HepG2 (cell line): Measurements from ENCODE around the gene EMILIN3. TPM values are rescaled to one million over a fixed set of nuclear protein-coding genes. Genes with fewer than 3 reads are reported as not detected.
A peak's percentile ranks its signal among the peaks of the same experiment; 100 is the strongest.

Source experiments
- ATAC-seq: fragments of 200-7000 bp; cut with Tn5 transposase; 3 replicates; pipeline ENCODE4 v1.9.1; 2020; ENCODE audit warnings: mild to moderate bottlenecking, moderate library complexity
- BruUV-seq: library from RNA; stranded (reverse); fragments of 400-500 nt; replicated peaks from 2 replicates; lab custom pipeline; 2021; lab: Mats Ljungman, UMichigan
- CTCF ChIA-PET: fragments of 300-600 bp; formaldehyde crosslinking; extraction: SDS; loops from one replicate; lab custom pipeline; 2021; ENCODE audit warnings: low total read pairs, inconsistent platforms, low intra/inter-chr PET ratio; lab: Yijun Ruan, JAX
- POLR2A ChIA-PET: fragments of 350-600 bp; sonication (Branson Sonifier 250); formaldehyde crosslinking; loops from one replicate; lab custom pipeline; 2020; ENCODE audit warnings: antibody characterized with exemption, inconsistent platforms; lab: Yijun Ruan, JAX
- DNase-seq: peaks from one replicate; pipeline ENCODE4 v3.0.0-alpha.2; 2015; ENCODE audit warnings: low spot score
- FAIRE-seq: peaks from 3 replicates; lab custom pipeline; 2011; peaks lifted over from hg19 to GRCh38; lab: Jason Lieb, UNC
- H2AFZ ChIP-seq: one replicate; pipeline ENCODE4 v1.6.1; 2011; ENCODE audit warnings: low read length, inconsistent platforms
- H3K27ac ChIP-seq: fragments of 300-600 bp; 3 replicates; pipeline ENCODE4 v1.8.0; 2011; ENCODE audit warnings: mixed run types, mild to moderate bottlenecking, mixed read lengths, low read length, inconsistent platforms; ENCODE audit not compliant: insufficient read depth; ENCODE audit errors: extremely low read length
- H3K27me3 ChIP-seq, 2 experiments: fragments of 200-600 bp in 1 of 2; 2 replicates in 1 of 2; 3 replicates in 1 of 2; pipeline versions ENCODE4 v1.6.0 to v1.8.0; 2011; ENCODE audit warnings: low read length in 2 of 2, mild to moderate bottlenecking in 2 of 2, moderate library complexity in 2 of 2, inconsistent platforms in 1 of 2; ENCODE audit not compliant: insufficient read depth in 2 of 2, control insufficient read depth in 1 of 2
- H3K36me3 ChIP-seq, 2 experiments: fragments of 200-600 bp in 1 of 2; replicated peaks in 1 of 2; 2 replicates in 1 of 2; 3 replicates in 1 of 2; pipeline versions ENCODE4 v1.5.1 to v1.8.0; 2011; ENCODE audit warnings: low read length in 2 of 2, inconsistent platforms in 1 of 2; ENCODE audit not compliant: insufficient read depth in 2 of 2, control insufficient read depth in 1 of 2
- H3K4me1 ChIP-seq: 2 replicates; pipeline ENCODE4 v1.5.1; 2012; ENCODE audit warnings: low read length, inconsistent platforms; ENCODE audit not compliant: insufficient read depth
- H3K4me2 ChIP-seq: 2 replicates; pipeline ENCODE4 v1.6.0; 2011; ENCODE audit warnings: low read depth, low read length, inconsistent platforms
- H3K4me3 ChIP-seq, 3 experiments: fragments of 200-600 bp in 1 of 3; sonication (generic), shearing (Covaris generic) in 1 of 3; replicated peaks in 1 of 3; 2 replicates each; pipeline ENCODE4 v1.5.1; 2011 to 2016; ENCODE audit warnings: low read length in 3 of 3, inconsistent platforms in 2 of 3, low read depth in 2 of 3, mild to moderate bottlenecking in 2 of 3, control low read depth in 1 of 3, mixed read lengths in 1 of 3; ENCODE audit not compliant: insufficient read depth in 1 of 3
- H3K79me2 ChIP-seq: one replicate; pipeline ENCODE4 v1.6.1; 2011; ENCODE audit warnings: low read length, inconsistent platforms; ENCODE audit not compliant: insufficient read depth
- H3K9ac ChIP-seq: 2 replicates; pipeline ENCODE4 v1.6.0; 2011; ENCODE audit warnings: mild to moderate bottlenecking, low read depth, low read length, inconsistent platforms; ENCODE audit not compliant: insufficient read depth
- H3K9me3 ChIP-seq: 2 replicates; pipeline ENCODE4 v1.5.1; 2012; ENCODE audit warnings: mild to moderate bottlenecking, low read length
- H4K20me1 ChIP-seq: 2 replicates; pipeline ENCODE4 v1.6.0; 2011; ENCODE audit warnings: inconsistent platforms, mild to moderate bottlenecking, low read length, moderate library complexity; ENCODE audit not compliant: insufficient read depth
- ATM ChIP-seq: fragments of 450-650 bp; IDR thresholded peaks from 2 replicates; pipeline ENCODE4 v1.7.1; 2017; ENCODE audit warnings: mild to moderate bottlenecking, borderline replicate concordance
- BHLHE40 ChIP-seq: IDR thresholded peaks from 2 replicates; pipeline ENCODE4 v1.6.1; 2011; ENCODE audit warnings: low read length, improper control_type of control experiment
- CENPX ChIP-seq: sonication (generic); formaldehyde crosslinking; IDR thresholded peaks from 2 replicates; pipeline ENCODE4 v1.9.0; 2021; ENCODE audit warnings: mild to moderate bottlenecking, missing genetic modification reagents, moderate library complexity
- MBNL3 ChIP-seq: fragments of 250-450 bp; sonication (Bioruptor Pico); conservative IDR thresholded peaks from 2 replicates; pipeline ENCODE4 v1.8.0; 2022; ENCODE audit warnings: mild to moderate bottlenecking, inconsistent platforms
- PHF5A ChIP-seq: IDR thresholded peaks from one replicate; pipeline ENCODE4 v1.6.1; 2018; ENCODE audit warnings: low read depth, missing genetic modification reagents; ENCODE audit not compliant: unreplicated experiment
- RARA ChIP-seq: IDR thresholded peaks from 2 replicates; pipeline ENCODE4 v1.6.1; 2016; ENCODE audit warnings: missing genetic modification reagents, missing compliant biosample characterization
- SKI ChIP-seq: fragments of 450-650 bp; IDR thresholded peaks from one replicate; pipeline ENCODE4 v1.6.1; 2018; ENCODE audit warnings: mild to moderate bottlenecking; ENCODE audit not compliant: partially characterized antibody
- ZIK1 ChIP-seq: sonication (generic); formaldehyde crosslinking; IDR thresholded peaks from 2 replicates; pipeline ENCODE4 v1.5.0; 2020; ENCODE audit warnings: mild to moderate bottlenecking, low read depth, missing genetic modification reagents, borderline replicate concordance
- ZNF207 ChIP-seq: fragments of 450-650 bp; IDR thresholded peaks from 2 replicates; pipeline ENCODE4 v1.6.1; 2016; ENCODE audit warnings: antibody characterized with exemption, borderline replicate concordance
- ZNF335 ChIP-seq: sonication (generic); formaldehyde crosslinking; IDR thresholded peaks from 2 replicates; pipeline ENCODE4 v1.4.0; 2020; ENCODE audit warnings: missing genetic modification reagents
- ZNF552 ChIP-seq: sonication (generic); formaldehyde crosslinking; IDR thresholded peaks from 2 replicates; pipeline ENCODE4 v1.9.0; 2022; ENCODE audit warnings: missing genetic modification reagents, mild to moderate bottlenecking, borderline replicate concordance
- WGBS: methylation state at CpG from one replicate; pipeline ENCODE4 v1.1.6; 2017; ENCODE audit warnings: low lambda C conversion rate; 5-methylcytosine and 5-hydroxymethylcytosine counted together
- in situ Hi-C: cut with HindIII; loops from 2 replicates; pipeline ENCODE4 v1.10.0; 2017; ENCODE audit warnings: low pct_unique_long_range_greater_than_20kb; ENCODE audit not compliant: extremely low pct_ligation_motif_present
- intact Hi-C: fragments of 100-400 bp; cut with micrococcal nuclease; formaldehyde crosslinking; loops from one replicate; pipeline ENCODE4 v1.10.0; 2022; ENCODE audit not compliant: unreplicated experiment
- polyA plus RNA-seq, 8 experiments: library from polyadenylated mRNA; depleted of rRNA in 3 of 8; stranded (reverse) in 7 of 8; unstranded in 1 of 8; fragments of >200 nt; fragmentation: Illumina TruSeq in 4 of 8; extraction: Trizol in 4 of 8; gene quantifications; 2 replicates each; pipeline versions ENCODE4 v1.2.1 to v1.2.3, GENCODE V29; 2011 to 2016; ENCODE audit warnings: low read depth in 4 of 8, missing spikeins in 1 of 8, mixed read lengths in 1 of 8; ENCODE audit not compliant: insufficient read depth in 1 of 8
- total RNA-seq, 5 experiments: library from RNA; depleted of rRNA; stranded (reverse); fragments of >200 nt; fragmentation: Illumina TruSeq; extraction: Trizol; gene quantifications; 2 replicates each; pipeline ENCODE4 v1.2.3, GENCODE V29; 2016; ENCODE audit warnings: low read depth in 1 of 5
- TF ChIP-seq, protein P1 (sequence below): sonication (generic); formaldehyde crosslinking; IDR thresholded peaks from 2 replicates; pipeline ENCODE4 v1.8.0; 2022; ENCODE audit warnings: mild to moderate bottlenecking, missing genetic modification reagents, borderline replicate concordance
- TF ChIP-seq, protein P2 (sequence below): IDR thresholded peaks from 2 replicates; pipeline ENCODE4 v1.6.1; 2018; ENCODE audit warnings: missing genetic modification reagents, mild to moderate bottlenecking, missing compliant biosample characterization
- TF ChIP-seq, protein P3 (sequence below): sonication (generic); formaldehyde crosslinking; IDR thresholded peaks from 2 replicates; pipeline ENCODE4 v1.4.0; 2020; ENCODE audit warnings: mild to moderate bottlenecking, missing genetic modification reagents, borderline replicate concordance
- TF ChIP-seq, protein P4 (sequence below), 2 experiments: sonication (generic) in 1 of 2; formaldehyde crosslinking in 1 of 2; IDR thresholded peaks; 2 replicates each; pipeline versions ENCODE4 v1.5.1 to v1.6.1; 2011 to 2020; ENCODE audit warnings: borderline replicate concordance in 1 of 2, low read depth in 1 of 2, low read length in 1 of 2, mild to moderate bottlenecking in 1 of 2, missing genetic modification reagents in 1 of 2, moderate library complexity in 1 of 2

EMILIN3 gene
- total and polyA plus RNA-seq, 2 of the 13 experiments (the other 11 are each of a cell fraction or from before 2014, with no cell fraction given), result 0.25 to 0.29 TPM

DNA sequence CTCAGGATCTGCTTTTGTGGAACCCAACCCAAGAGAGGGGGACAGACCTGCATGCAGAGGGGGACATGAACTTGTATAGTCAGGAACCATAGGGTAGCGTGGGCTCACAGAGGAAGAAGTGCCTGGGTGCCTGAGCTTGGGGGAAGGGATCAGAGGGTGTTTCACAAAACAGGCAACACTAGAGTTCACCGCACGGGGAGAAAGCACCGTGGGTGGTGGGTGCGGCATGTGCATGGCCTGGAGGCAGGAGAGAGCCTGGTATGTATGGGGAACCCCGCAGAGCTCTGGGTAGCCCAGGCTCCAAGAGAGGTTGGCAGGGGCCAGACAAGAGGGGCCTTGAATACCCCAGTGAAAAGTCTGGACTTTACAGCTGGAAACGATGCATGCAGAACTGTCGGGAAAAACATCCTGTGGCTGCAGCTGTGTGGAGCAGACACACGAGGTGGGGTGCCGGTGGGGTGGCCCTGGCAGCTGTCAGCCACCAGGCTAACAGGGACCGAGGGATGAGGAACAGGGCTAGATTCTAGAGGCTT lies 6.7 kb upstream of the EMILIN3 start:
- Histone ChIP-seq H3K4me1 (peaks cover 18% of the 10 kb centered on the region), H3K27ac (no peak overlapping the region), H3K4me3 (no peak overlapping the region), H4K20me1 (no peaks in the 10 kb centered on the region), H3K79me2 (no peaks in the 10 kb centered on the region), H3K9me3 (no peaks in the 10 kb centered on the region), H3K9ac (no peak overlapping the region), H2AFZ (no peak overlapping the region), H3K27me3 (peaks cover 8 to 51% of the 10 kb centered on the region in 2 experiments; a peak in 4 of 5 replicates), H3K4me2 (no peak overlapping the region), H3K36me3 (no peaks in the 10 kb centered on the region)
- BruUV-seq, result no TSS peak
- DNase-seq (no peak), ATAC-seq (peak; percentile 4; the same call in 1 of the 3 replicates), FAIRE-seq (no peak)
- 49% methylated on average over 11 of the region's 11 CpGs for WGBS
- POLR2A ChIA-PET, result no interaction called here
- intact Hi-C loops (no loop called here), in situ Hi-C loops (no loop called here)
- CTCF ChIA-PET, result no interaction called here
- TF ChIP-seq, protein P1, sequence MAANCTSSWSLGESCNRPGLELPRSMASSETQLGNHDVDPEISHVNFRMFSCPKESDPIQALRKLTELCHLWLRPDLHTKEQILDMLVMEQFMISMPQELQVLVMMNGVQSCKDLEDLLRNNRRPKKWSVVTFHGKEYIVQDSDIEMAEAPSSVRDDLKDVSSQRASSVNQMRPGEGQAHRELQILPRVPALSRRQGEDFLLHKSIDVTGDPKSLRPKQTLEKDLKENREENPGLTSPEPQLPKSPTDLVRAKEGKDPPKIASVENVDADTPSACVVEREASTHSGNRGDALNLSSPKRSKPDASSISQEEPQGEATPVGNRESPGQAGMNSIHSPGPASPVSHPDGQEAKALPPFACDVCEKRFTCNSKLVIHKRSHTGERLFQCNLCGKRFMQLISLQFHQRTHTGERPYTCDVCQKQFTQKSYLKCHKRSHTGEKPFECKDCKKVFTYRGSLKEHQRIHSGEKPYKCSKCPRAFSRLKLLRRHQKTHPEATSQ (CRISPR knock-in tag), result no peak
- TF ChIP-seq ZNF335 (no peak), CENPX (CRISPR knock-in tag) (no peak), ZNF207 (no peak), PHF5A (CRISPR knock-in tag) (no peak), MBNL3 (CRISPR knock-in tag) (no peak), RARA (no peak), ZNF552 (CRISPR knock-in tag) (no peak), SKI (no peak), ZIK1 (CRISPR knock-in tag) (no peak), ATM (no peak), BHLHE40 (no peak)
- TF ChIP-seq, protein P2, sequence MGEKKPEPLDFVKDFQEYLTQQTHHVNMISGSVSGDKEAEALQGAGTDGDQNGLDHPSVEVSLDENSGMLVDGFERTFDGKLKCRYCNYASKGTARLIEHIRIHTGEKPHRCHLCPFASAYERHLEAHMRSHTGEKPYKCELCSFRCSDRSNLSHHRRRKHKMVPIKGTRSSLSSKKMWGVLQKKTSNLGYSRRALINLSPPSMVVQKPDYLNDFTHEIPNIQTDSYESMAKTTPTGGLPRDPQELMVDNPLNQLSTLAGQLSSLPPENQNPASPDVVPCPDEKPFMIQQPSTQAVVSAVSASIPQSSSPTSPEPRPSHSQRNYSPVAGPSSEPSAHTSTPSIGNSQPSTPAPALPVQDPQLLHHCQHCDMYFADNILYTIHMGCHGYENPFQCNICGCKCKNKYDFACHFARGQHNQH (CRISPR knock-in tag), result no peak
- TF ChIP-seq, protein P3, sequence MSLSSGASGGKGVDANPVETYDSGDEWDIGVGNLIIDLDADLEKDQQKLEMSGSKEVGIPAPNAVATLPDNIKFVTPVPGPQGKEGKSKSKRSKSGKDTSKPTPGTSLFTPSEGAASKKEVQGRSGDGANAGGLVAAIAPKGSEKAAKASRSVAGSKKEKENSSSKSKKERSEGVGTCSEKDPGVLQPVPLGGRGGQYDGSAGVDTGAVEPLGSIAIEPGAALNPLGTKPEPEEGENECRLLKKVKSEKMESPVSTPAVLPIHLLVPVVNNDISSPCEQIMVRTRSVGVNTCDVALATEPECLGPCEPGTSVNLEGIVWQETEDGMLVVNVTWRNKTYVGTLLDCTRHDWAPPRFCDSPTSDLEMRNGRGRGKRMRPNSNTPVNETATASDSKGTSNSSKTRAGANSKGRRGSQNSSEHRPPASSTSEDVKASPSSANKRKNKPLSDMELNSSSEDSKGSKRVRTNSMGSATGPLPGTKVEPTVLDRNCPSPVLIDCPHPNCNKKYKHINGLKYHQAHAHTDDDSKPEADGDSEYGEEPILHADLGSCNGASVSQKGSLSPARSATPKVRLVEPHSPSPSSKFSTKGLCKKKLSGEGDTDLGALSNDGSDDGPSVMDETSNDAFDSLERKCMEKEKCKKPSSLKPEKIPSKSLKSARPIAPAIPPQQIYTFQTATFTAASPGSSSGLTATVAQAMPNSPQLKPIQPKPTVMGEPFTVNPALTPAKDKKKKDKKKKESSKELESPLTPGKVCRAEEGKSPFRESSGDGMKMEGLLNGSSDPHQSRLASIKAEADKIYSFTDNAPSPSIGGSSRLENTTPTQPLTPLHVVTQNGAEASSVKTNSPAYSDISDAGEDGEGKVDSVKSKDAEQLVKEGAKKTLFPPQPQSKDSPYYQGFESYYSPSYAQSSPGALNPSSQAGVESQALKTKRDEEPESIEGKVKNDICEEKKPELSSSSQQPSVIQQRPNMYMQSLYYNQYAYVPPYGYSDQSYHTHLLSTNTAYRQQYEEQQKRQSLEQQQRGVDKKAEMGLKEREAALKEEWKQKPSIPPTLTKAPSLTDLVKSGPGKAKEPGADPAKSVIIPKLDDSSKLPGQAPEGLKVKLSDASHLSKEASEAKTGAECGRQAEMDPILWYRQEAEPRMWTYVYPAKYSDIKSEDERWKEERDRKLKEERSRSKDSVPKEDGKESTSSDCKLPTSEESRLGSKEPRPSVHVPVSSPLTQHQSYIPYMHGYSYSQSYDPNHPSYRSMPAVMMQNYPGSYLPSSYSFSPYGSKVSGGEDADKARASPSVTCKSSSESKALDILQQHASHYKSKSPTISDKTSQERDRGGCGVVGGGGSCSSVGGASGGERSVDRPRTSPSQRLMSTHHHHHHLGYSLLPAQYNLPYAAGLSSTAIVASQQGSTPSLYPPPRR, result no peak
- TF ChIP-seq, protein P4, sequence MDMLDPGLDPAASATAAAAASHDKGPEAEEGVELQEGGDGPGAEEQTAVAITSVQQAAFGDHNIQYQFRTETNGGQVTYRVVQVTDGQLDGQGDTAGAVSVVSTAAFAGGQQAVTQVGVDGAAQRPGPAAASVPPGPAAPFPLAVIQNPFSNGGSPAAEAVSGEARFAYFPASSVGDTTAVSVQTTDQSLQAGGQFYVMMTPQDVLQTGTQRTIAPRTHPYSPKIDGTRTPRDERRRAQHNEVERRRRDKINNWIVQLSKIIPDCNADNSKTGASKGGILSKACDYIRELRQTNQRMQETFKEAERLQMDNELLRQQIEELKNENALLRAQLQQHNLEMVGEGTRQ (IDR thresholded peaks at IDR 0.05; ENCODE audit: low read depth, low read length), result no peak
- TF ChIP-seq, protein P4 (CRISPR knock-in tag; IDR thresholded peaks at IDR 0.05; ENCODE audit: borderline replicate concordance), result no peak
